ENCODE data around the gene CCDC8. TPM values are rescaled to one million over a fixed set of nuclear protein-coding genes. Genes with fewer than 3 reads are reported as not detected.
"Not testable (repeated sequence)": the region's sequence is repeated elsewhere in the genome, so short reads cannot be mapped to it uniquely, and the experiment has no call there.

CCDC8 gene, protein sequence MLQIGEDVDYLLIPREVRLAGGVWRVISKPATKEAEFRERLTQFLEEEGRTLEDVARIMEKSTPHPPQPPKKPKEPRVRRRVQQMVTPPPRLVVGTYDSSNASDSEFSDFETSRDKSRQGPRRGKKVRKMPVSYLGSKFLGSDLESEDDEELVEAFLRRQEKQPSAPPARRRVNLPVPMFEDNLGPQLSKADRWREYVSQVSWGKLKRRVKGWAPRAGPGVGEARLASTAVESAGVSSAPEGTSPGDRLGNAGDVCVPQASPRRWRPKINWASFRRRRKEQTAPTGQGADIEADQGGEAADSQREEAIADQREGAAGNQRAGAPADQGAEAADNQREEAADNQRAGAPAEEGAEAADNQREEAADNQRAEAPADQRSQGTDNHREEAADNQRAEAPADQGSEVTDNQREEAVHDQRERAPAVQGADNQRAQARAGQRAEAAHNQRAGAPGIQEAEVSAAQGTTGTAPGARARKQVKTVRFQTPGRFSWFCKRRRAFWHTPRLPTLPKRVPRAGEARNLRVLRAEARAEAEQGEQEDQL
- 0.13 TPM in 2 replicates for total RNA-seq

DNA sequence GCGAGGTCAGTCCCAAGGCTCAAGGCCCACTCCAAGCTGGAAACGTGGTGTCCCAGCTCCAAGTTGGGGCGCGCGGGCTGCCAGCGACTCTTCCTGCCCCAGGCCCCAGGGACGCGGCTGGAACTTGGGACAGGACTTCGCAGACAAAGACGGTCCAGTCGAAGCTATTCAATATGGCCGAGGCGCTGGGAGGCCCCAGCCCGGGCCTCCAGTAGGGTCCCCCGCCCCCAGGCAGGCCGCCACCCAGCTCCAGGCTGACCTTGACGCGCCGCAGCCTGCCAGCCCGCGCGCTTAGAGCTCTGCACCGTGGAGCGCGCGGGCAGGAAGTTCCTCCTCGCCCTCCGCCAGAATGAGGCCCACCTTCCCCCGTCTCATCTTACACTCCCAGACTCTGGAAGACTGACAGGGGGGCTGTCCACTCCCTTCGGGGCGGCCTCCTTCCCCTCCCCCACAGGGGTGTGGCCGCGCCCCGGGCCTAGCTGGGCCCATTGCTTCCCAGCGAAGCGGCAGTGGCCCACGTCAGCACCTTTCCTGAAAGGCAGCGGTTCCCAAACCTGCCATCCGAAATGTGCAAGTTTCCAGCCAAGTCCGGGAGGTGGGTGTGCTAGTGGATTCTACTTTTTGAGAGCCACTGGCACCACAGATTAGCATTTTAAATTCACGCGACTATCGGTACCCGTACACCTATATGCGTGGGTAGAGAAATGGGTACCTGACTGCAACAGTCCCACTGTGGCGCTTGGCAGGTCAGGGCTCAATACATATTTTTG is at the start of gene CCDC8:
Gene CCDC8, minus strand, starts transcription at position 303 of the 770 bp plus-strand sequence. CDS start 754 bp downstream, outside the sequence.
- no peak for DNase-seq (ENCODE audit: low read depth in 2 of 2)

DNA sequence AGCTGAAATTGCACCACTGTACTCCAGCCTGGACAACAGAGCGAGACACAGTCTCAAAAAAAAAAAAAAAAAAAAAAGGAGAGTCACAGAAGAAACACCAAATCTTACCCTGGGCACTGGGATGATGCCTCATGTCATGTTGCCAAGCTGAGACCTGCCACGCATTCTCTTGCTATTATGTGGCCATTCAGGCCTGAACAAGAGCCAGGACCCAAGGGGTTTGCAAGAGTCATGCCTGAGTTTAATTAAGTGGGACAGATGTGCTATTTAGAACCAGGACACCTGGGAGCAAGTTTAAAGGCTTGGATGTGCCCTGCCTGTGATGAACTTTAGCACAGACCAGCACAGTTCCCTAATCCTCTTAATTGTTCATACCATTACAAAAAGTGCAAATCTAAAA is 48.2 kb upstream of the CCDC8 start:
- DNase-seq (ENCODE audit: low read depth in 2 of 2) = no peak

DNA sequence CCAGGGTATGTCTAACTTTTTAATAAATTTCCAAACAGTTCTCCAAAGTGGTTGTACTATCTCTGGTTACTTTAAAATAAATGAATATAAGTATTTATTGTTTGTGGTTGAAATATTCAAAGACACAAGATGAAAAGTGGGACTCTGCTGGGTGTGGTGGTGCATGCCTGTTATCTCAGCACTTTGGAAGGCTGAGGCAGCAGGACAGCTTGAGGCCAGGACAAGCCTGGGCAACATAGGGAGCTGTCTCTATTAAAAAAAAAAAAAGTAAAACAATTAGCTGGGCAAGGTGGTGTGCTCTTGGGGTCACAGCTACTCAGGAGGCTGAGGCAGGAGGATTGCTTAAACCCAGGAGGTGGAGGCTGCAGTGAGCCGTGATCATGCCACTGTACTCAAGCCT is 47.6 kb upstream of the CCDC8 start:
- no peak for DNase-seq (ENCODE audit: low read depth in 2 of 2)

DNA sequence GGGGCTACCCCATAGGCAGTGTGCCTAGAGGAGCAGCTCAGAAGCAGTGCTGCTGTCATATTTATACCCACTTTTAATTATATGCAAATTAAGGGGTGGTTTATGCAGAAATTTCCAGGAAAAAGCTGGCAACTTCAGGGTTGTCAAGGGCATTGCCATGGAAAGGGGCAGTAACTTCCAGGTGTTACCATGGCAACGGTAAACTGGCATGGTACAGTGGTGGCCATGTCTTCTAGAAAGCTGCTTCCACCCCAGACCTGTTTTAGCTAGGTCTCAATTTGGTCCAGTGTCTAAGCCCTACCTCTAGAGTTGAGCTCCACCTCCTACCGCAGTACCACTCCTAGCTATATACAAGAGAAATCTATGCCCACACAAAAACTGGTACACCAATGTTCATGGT is 46.7 kb upstream of the CCDC8 start:
- no peak for DNase-seq (ENCODE audit: low read depth in 2 of 2)

DNA sequence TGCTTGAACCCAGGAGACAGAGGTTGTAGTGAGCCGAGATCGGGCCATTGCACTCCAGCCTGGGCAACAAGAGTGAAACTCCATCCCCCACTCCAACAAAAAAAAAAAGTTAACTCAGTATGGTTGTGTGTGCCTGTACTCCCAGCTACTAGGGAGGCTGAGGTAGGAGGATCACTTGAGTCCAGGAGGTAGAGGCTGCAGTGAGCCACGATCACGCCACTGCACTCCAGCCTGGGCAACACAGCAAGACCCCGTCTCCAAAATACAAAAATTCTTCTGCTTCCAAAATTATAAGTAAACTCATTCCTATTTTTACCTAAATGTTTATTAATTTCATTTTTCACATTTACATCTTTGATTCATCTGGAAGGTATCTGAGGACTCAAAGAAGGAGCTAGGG is 43.6 kb upstream of the CCDC8 start:
- DNase-seq (ENCODE audit: low read depth in 2 of 2) = no peak

DNA sequence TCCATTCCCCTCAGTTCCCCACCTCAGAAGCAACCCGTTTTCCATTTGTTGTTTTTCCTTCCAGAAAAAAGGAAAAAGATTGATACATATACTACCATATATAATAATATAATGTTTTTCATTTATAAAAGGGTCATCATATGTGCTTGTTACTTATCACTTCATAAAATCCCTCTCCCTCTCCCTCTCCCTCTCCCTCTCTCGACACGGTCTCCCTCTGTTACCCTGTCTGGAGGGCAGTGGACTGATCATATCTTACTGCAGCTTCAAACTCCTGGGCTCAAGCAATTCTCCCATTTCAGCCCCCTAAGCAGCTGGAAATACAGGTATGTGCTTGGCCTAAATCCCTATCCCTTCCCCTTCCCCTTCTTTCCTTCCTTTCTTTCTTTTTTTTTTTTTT is 40.9 kb upstream of the CCDC8 start:
- no peak for DNase-seq (ENCODE audit: low read depth in 2 of 2)

DNA sequence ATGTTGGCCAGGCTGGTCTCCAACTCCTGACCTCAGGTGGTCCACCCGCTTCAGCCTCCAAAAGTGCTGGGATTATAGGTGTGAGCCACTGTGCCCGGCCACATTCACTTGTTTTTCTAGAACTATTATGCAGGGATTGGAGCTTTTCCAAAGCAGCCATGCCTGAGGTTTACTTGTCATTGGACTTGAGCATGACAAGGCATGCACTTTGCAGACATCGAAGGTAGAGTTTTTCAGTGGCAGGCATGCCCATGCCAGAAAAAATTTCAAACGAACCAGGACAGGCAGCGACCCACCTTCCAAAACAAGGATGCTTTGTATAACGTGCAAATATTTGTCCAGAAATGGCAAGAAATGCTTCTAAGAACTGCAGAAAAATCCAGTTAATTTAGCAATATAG is 40.3 kb upstream of the CCDC8 start:
- no peak for DNase-seq (ENCODE audit: low read depth in 2 of 2)

DNA sequence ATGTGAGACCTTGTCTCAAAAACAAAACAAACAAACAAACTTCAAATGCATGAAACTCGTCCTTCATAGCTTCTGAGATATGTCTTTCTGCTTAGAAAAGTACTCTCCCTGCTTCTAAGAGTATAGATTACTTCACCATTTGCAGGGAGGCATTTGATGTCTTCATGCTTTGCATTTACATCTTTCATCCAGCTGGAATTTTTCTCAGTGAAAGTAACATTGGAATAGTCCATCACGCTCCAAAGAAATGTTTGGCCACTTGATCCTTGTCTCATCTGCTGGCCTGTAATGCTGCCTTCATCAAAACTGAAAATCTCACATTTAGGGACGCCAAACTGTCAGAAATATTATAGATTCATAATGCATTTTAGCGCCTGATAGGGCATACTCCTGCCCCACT is 38.8 kb upstream of the CCDC8 start:
- DNase-seq (ENCODE audit: low read depth in 2 of 2) = no peak

DNA sequence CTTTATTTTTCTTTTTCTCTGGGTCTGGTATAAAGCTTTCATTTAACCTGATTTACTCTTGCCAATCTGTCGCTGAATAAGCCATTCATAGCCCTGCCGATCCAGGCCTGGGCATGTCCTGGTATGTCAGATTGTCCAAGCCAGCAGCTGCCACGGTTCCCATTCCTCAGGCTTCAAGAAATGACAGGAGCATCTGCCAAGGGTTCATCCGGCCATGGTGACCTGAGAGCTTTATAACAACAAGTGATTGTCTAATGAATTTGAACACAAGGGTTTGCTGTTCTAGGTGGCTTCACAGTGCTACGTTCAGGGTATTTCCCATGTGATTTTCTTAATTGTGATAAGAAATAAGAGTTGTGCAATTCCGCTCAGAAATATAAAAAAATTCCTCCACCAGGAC is 38.0 kb upstream of the CCDC8 start:
- DNase-seq (ENCODE audit: low read depth in 2 of 2) = peak in 1 of 2 donors; percentile 23

DNA sequence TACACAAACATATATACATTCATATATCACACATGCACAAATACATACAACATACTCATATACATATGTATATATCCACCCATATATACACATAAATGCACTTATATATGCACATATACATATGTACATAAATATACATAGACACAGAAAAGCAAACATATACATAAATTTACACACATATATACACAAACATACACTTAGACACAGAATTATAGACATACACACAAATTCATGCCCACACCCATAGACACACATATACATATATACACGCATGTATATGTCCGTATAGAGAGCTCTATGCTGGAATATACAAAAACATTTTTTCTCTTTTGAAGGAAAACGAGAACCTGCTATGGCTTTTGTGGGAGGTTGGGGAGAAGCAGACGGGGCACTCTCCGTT is 37.4 kb upstream of the CCDC8 start:
- no peak for DNase-seq (ENCODE audit: low read depth in 2 of 2)

DNA sequence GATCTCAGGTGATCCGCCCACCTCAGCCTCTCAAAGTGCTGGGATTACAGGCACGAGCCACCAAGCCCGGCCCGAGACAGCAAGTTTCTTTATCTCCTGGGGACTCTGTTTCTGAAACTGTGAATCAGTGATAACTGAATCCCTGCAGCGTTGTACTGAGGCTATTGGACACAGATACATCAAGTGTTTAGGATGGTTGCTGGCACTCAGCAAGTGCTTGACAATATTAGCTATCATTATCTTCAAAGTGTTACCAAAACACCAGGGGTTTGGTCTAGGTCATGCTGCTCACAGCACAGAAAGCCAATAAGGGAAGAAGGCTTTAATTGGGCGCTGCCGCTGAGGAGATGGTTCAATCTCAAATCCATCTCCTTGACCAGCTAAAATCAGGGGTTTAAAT is 35.9 kb upstream of the CCDC8 start:
- no peak for DNase-seq (ENCODE audit: low read depth in 2 of 2)

DNA sequence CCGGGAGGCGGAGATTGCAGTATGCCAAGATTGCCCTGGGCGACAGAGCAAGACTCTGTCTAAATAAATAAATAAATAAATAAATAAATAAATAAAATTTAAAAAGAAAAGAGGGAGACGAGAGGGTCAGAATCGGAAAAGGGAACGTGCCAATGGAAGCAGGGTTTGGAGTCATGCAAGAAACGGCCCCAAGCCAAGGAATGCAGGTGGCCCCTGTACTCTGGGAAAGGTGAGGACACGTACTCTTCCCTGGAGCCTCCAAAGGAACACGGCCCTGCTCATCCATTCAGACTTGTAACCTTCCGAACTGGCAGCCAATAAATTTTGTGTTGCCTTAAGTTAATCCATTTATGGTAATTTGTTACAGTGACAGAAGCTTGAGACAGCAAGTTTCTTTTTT is 35.2 kb upstream of the CCDC8 start:
- DNase-seq (ENCODE audit: low read depth in 2 of 2) = no peak

DNA sequence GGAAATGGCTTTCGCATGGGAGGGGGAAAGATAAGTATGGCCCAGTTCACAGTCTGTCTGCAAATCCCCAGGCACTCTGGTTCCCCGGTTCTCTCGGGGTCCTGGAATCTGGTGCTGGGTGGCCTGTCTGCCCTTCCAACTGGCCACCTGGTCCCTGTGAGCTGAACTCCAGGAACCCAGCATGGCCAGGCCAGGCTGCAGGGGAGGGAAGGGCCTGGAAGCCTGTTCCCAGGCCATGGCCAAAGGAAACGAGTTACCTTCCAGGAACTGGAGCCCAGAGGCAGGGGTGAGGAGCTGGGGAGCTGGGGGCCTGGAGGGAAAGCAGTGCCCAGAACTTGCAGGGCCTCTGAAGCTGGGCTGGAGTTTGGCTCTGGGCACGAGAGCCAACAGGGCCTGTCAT is 34.5 kb upstream of the CCDC8 start:
- no peak for DNase-seq (ENCODE audit: low read depth in 2 of 2)

DNA sequence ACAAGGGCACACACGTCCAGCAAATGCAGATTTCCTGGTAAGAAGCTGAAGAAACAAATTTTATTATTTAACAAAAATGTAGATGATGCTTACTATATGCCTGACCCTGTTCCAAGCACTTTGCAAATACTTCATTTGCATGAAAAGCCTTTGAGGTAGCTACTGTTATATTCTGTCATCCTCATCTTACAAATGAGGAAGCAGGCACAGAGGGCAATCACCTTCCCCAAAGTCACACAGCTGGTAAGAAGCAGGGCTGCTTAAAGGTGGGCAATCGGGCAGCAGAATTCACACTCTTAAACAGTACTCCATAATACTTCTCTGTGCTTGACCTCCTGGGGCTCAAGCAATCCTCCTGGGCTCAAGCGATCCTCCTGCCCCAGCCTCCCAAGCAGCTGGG is 33.6 kb upstream of the CCDC8 start:
- no peak for DNase-seq (ENCODE audit: low read depth in 2 of 2)

DNA sequence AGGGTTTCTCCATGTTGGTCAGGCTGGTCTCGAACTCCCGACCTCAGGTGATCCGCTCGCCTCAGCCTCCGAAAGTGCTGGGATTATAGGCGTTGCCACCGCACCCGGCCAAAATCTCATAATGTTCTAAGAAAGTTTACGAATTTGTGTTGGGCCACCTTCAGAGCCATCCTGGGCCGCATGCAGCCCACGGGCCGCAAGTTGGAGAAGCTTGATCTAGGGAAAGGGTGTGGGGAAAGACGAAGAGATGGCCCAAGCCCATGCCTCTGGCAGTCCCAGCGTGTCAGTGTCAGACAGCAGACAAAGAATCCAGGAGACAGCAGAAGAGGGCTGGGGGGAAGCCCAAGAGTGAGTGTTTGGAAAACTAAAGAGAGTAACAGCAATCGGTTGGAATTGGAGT is 32.7 kb upstream of the CCDC8 start:
- no peak for DNase-seq (ENCODE audit: low read depth in 2 of 2)

DNA sequence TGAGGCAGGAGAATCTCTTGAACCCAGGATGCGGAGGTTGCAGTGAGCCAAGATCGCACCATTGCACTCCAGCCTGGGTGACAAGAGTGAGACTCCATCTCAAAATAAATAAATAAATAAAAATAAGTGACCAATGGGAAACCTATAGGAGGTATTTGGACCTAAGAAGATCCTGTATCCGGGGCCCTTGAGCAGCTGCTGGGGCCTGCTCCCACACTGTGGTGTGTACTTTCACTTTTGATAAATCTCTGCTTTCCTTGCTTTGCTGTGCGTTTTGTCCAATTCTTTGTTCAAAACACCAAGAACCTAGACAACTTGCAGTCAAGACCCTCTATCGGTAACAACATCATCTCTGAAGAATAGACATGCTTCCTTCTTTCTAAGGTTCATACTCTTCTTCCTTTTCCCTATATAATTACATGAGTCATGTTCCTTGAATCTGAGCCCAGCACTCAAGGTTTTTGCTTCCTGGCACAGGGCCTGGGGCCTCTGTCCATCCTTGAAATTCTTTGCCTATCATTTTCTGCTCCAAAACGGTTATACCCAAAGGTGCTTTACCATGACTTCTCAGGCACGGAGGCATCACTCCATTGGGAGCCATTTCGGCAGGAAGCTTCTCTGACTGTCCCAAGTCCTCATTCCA is 29.6 kb upstream of the CCDC8 start:
- peak in 1 of 2 donors; percentile 29 for DNase-seq (ENCODE audit: low read depth in 2 of 2)

DNA sequence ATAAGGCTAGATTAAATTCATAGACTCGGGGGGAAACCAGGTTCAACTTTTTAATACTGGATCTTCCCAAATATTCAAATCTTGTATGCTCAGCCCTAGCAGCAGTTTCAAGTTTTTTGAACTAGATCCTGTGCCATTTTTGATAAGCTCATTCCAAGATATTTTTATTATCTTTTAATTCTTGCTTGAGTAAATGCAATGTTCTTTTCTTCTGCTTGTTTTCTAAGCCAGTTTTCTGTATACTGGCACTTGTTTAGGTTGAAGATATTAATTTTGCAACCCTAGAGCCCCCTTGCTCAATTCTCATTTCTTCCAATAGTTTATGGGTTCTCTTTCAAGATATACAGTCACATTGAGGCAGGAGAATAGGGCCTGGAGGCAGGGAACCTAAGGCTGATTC is 28.5 kb upstream of the CCDC8 start:
- DNase-seq (ENCODE audit: low read depth in 2 of 2) = no peak

DNA sequence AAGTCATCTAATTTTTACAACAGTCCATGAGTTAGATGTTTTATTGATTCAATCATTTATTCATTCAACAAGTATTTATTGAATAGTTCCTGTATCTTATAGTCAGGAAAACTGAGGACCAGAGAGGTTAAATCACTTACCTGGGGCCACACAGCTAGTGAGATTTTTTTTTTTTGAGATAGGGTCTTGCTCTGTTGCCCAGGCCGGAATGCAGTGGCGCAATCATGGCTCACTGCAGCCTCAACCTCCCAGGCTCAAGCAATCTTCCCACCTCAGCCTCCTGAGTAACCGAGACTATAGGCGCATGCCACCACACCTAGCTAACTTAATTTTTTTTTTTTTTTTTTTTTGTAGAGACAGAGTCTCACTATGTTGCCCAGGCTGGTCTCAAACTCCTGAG is 22.3 kb upstream of the CCDC8 start:
- not testable (repeated sequence) for DNase-seq (ENCODE audit: low read depth in 2 of 2)

DNA sequence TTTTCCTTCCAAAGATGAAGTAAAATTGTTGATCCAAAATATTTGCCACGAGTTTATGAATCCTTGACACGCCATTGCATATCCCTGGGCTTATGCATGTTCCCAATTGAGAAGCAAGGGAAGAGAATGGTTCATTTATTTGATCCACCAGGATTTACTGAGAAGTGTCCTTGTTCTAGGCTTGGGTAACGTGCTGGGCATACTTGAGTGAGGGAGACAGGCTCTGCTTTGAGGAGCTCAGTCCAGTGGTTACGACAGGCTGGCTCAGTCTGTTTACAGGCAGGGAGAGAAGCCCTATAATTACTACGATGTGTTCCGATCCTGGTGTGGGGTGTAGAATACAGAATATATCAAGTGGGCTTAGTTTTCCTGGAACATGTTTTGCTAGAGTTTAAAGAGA is 21.6 kb upstream of the CCDC8 start:
- DNase-seq (ENCODE audit: low read depth in 2 of 2) = no peak

DNA sequence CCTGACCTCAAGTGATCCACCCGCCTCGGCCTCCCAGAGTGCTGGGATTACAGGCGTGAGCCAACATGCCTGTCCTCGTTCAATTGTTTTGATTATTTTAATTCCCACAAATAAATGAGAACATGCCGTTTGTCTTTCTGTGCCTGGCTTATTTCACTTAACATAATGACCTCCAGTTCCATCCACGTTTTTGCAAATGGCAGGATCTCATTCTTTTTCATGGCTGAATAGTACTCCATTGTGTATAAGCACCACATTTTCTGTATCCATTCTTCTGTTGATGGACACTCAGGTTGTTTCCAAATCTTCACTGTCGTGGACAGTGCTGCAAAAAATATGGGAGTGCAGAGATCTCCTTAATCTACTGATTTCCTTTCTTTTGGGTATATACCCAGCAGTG is 20.1 kb upstream of the CCDC8 start:
- DNase-seq (ENCODE audit: low read depth in 2 of 2) = not testable (repeated sequence)

DNA sequence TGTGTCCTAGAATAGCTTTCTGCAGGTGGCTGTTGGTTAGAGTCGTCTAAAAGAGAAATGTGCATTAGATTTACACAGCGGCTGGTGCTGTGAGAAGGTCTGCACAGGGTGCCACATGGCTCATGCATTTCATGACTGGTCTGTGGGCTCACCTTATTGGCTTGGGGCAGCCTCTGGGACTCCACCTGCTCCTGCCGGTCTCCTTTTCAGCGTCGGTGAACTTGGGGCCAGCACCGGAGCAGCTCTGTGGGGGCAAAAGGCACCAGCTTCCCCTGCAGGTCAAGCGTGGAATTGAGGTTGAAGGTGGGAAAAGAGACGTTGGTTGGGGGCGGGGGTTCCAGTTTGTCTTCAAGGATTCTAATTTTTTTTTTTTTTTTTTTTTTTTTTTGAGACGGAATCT is 18.5 kb upstream of the CCDC8 start:
- DNase-seq (ENCODE audit: low read depth in 2 of 2) = no peak

DNA sequence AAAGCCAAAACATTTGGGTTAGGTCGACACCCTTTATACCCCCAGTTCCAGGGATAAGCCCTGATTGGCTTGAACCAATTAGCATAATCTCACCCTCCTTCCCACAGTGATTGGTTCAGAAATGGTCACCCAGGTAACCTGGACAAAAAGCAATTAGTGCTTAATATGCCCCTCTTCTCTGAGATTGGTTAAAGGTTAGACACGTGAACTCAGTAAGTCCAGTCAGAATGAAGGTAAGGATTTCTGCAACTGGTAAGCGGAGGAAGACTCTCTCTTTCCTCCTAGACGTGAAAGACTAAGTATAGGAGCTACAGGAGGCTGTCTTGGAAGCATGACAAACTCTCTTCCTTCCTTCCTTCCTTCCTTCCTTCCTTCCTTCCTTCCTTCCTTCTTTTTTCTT is 16.6 kb upstream of the CCDC8 start:
- no peak for DNase-seq (ENCODE audit: low read depth in 2 of 2)
